Epithelial cell of proximal tubule (primary cell): ENCODE measurements around the gene CD58. TPM values are rescaled to one million over a fixed set of nuclear protein-coding genes. Genes with fewer than 3 reads are reported as not detected.

Experiments
- DNase-seq: peaks from one replicate; pipeline ENCODE4 v3.0.0-alpha.2; 2011; ENCODE audit warnings: low read depth
- H3K4me3 ChIP-seq: 2 replicates; pipeline ENCODE4 v1.5.1; 2011; ENCODE audit warnings: low read depth, mild to moderate bottlenecking, low read length
- CTCF ChIP-seq: conservative IDR thresholded peaks from 2 replicates; pipeline ENCODE4 v1.5.1; 2012; ENCODE audit warnings: low read depth, mild to moderate bottlenecking, low read length
- total RNA-seq: library from RNA; depleted of rRNA; stranded (reverse); fragments of >200 nt; gene quantifications from 2 replicates; pipeline ENCODE4 v1.2.3, GENCODE V29; 2015

The CD58 gene
- total RNA-seq, 1 donor from 2014 or later: 14.2 TPM

DNA sequence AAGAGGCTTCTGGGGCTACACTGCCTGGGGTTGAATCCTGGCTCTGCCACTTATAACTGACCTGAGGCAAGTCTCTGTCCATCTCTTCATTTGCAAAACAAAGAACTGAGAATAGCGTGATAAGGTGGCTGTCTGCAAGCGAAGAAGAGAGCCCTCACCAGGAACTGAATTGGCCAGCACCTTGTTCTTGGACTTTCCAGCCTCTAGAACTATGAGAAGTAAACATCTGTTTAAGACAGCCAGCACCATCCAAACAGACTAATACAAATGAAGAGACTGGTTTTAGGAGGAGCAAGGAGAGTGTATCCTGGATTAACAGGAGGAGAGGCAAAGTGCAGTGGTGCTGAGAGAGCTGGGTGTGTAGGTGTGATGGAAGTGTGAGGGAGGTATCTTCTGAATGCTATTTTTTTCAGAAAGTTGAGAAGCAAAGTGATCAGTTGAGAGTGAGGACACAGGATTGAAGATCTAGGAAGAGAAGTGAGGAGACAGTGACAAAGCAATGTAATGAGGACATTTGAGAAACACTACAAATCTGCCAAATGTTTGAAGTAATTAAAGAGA is 59.3 kb downstream of the CD58 start:
- DNase-seq: no peak
- no peak for TF ChIP-seq CTCF
- no peak overlapping the region for H3K4me3 ChIP-seq

- no peak for DNase-seq
- H3K4me3 ChIP-seq: no peak overlapping the region
- no peak for TF ChIP-seq CTCF
Measured at GRCh38 chr1:116510361-116510760, 60.5 kb downstream of the CD58 start.

GRCh38 chr1:116508984-116509980 is 61.5 kb downstream of the CD58 start:
- TF ChIP-seq CTCF: no peak
- no peak overlapping the region for H3K4me3 ChIP-seq
- peak; percentile 74 for DNase-seq

GRCh38 chr1:116508085-116508983 is 62.5 kb downstream of the CD58 start:
- no peak for DNase-seq
- no peak for TF ChIP-seq CTCF
- H3K4me3 ChIP-seq: no peak overlapping the region

GRCh38 chr1:116507631-116508030 is 63.2 kb downstream of the CD58 start:
- TF ChIP-seq CTCF: no peak
- no peak for DNase-seq
- no peak overlapping the region for H3K4me3 ChIP-seq

DNA sequence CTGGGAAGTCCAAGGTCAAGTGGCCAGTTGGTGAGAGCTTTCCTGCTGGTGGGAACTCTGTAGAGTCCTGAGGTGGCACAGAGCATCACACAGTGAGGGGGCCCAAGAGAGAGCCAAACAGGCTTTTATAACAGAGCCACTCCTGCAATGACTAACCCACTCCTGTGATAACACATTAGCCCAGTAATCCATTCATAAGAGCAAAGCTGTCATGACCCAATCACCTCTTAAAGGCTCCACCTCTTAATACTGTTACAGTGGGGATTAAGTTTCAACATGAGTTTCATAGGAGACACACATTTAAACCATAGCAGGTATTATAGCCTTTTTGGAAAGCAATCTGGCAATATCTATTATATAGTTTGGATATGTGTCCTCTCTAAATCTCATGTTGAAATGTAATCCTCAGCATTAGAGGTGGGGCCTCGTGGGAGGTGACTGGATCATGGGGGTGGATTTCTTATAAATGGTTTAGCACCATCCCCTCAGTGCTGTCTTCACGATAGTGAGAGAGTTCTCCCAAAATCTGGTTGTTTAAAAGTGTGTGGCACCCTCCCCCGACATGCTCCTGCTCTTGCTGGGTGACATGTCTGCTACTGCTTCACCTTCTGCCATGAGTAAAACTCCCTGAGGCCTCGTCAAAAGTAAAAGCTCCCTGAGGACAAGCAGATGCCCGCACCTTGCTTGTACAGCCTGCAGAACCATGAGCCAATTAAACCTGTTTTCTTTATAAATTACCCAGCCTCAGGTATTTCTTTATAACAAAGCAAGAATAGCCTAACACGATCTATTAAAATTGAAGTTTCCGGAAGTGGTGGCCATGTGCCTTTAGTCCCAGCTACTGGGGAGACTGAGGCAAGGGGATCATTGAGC is 64.5 kb downstream of the CD58 start:
- no peak overlapping the region for H3K4me3 ChIP-seq
- DNase-seq: no peak
- no peak for TF ChIP-seq CTCF
